ENCODE results near the gene VEGFA. TPM values are rescaled to one million over a fixed set of nuclear protein-coding genes. Genes with fewer than 3 reads are reported as not detected.

VEGFA gene
- total RNA-seq, 4 donors from 2014 or later = 28.0 to 107 (median 80.8) TPM

DNA sequence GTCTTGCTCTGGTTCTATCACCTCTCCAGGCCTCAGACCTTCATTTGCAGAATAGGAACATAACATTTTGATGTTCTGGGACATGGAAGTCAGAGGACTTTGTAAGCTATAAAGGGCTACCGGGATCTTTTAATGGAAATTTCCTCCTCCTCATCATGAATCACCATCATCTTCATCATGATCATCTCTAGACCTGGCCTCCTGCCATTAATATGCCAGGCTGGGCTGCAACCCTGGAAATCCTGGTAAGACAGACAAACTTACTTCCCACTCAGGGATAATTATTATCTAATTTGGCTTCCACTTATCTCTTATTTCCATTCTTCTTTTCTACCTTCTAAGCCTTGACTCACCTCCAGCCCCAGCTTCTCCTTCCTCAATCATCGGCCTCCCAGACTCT lies 41.4 kb upstream of the VEGFA start:
- WGBS, 2 donors = 24 to 71% methylated on average over 2 of the region's 2 CpGs
- intact Hi-C loops (cut with DNase I) = no loop called here
- TF ChIP-seq, protein P1, sequence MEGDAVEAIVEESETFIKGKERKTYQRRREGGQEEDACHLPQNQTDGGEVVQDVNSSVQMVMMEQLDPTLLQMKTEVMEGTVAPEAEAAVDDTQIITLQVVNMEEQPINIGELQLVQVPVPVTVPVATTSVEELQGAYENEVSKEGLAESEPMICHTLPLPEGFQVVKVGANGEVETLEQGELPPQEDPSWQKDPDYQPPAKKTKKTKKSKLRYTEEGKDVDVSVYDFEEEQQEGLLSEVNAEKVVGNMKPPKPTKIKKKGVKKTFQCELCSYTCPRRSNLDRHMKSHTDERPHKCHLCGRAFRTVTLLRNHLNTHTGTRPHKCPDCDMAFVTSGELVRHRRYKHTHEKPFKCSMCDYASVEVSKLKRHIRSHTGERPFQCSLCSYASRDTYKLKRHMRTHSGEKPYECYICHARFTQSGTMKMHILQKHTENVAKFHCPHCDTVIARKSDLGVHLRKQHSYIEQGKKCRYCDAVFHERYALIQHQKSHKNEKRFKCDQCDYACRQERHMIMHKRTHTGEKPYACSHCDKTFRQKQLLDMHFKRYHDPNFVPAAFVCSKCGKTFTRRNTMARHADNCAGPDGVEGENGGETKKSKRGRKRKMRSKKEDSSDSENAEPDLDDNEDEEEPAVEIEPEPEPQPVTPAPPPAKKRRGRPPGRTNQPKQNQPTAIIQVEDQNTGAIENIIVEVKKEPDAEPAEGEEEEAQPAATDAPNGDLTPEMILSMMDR (IDR thresholded peaks at IDR 0.05) = no peak
- no peak for TF ChIP-seq POLR2A (IDR thresholded peaks at IDR 0.05)
- no peak for DNase-seq
- Histone ChIP-seq H3K27me3 (no peaks in the 10 kb centered on the region), H3K9me3 (peaks cover 0 to 20% (median 9%) of the 10 kb centered on the region in 3 donors), H3K4me1 (peaks cover 13 to 32% (median 17%) of the 10 kb centered on the region in 3 donors), H3K4me3 (no peak overlapping the region), H3K36me3 (no peaks in the 10 kb centered on the region), H3K27ac (no peak overlapping the region)

DNA sequence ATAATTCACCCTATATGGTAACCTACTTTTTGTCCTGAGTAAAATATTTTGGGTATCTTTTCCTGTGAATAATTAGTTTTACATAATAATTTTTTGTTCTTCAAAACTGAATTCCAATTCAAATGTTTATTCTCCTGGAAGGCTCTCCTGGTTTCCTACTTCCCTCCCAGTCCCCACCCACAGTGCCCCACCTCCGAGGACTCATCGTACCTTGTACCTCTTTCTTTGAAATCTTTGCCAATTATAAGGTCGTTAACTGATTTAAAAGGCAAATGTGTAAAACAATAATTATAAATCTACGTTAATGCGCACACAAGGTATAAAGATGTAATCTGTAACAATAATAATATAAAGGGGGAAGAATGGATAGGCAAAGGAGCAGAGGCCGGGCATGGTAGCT lies 40.5 kb upstream of the VEGFA start:
- TF ChIP-seq, protein P1 (IDR thresholded peaks at IDR 0.05) = no peak
- no peak for TF ChIP-seq POLR2A (IDR thresholded peaks at IDR 0.05)

DNA sequence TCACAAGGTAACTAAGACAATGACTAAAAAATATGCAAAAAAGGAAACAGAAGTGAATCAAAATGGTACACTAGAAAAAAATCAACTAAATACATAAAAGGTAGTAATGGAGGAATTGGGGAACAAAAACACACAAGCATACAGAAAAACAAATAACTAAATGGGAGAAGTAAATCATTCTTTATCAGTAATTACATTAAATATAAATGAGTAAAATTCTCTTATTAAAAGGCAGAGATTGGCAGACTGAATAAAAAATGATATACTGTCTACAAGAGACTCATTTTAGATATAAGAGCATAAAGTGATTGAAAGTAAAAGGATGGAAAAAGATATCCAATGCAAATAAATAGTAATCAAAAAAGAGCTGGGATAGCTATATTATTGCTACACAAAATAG lies 39.4 kb upstream of the VEGFA start:
- Histone ChIP-seq H3K27ac (no peak overlapping the region), H3K4me3 (no peak overlapping the region), H3K27me3 (no peaks in the 10 kb centered on the region), H3K4me1 (peaks cover 7 to 21% (median 9%) of the 10 kb centered on the region in 3 donors), H3K36me3 (no peaks in the 10 kb centered on the region), H3K9me3 (peaks cover 0 to 20% (median 9%) of the 10 kb centered on the region in 3 donors)
- no peak for DNase-seq
- TF ChIP-seq, protein P1 (IDR thresholded peaks at IDR 0.05) = no peak
- no peak for TF ChIP-seq POLR2A (IDR thresholded peaks at IDR 0.05)
- intact Hi-C loops (cut with DNase I) = no loop called here

More for the DNA sequence above, 40.5 kb upstream of the VEGFA start:
- Histone ChIP-seq H3K27me3 (no peaks in the 10 kb centered on the region), H3K9me3 (peaks cover 0 to 20% (median 9%) of the 10 kb centered on the region in 3 donors), H3K27ac (no peak overlapping the region), H3K36me3 (no peaks in the 10 kb centered on the region), H3K4me3 (no peak overlapping the region), H3K4me1 (peaks cover 17 to 32% (median 20%) of the 10 kb centered on the region in 3 donors)
- WGBS, 2 donors = 87 to 92% methylated on average over 6 of the region's 6 CpGs
- no peak for DNase-seq
- intact Hi-C loops (cut with DNase I) = no loop called here

DNA sequence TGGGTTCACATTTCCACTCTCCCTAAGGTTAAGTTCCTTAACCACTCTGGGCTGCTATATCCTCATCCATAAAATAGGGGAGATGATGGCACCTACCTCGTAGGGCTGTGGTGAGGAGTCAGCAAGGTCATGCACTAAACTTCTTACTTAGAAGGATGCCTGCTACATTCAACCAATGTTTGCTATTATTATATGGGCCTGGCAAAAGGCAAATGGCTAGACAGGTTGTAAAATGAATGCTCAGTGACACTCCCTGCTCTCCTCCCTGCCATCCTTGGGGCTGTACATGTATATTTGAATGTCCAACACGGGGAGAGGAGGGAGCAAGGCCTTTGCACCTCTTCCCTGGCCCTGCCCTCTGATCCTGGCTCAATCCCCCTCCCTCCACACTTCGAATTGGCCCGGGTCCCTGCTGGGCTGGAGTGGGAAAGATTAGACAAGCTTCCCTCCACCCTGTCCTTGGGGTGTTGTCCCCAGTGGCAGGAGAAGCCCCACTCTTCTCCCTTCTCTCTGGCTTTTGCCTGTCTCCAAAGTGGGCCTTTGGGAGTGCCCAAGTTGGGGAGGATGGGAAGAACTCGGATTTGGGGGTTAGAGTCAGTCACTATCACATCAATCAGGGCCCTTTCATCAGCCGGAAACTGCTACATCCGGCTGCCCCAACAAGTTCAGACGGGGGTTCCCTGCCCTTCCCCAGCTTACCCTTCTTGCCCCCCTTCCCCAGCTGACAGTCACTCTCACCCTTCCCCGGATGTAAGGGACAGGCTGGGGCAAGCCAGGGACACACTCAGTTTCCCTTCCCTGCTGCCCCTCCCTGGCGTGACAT lies 36.3 kb upstream of the VEGFA start:
- no peak overlapping the region for H3K4me3 ChIP-seq
- DNase-seq = no peak
- H3K27me3 ChIP-seq = no peaks in the 10 kb centered on the region
- no peak overlapping the region for H3K27ac ChIP-seq
- no peaks in the 10 kb centered on the region for H3K36me3 ChIP-seq
- H3K4me1 ChIP-seq = peaks cover 7 to 16% (median 9%) of the 10 kb centered on the region in 3 donors
- TF ChIP-seq, protein P1 (IDR thresholded peaks at IDR 0.05) = no peak
- no peak for TF ChIP-seq POLR2A (IDR thresholded peaks at IDR 0.05)
- 12 to 33% methylated on average over 8 to 10 of the region's 10 CpGs for WGBS, 2 donors
- intact Hi-C loops (cut with DNase I) = no loop called here
- H3K9me3 ChIP-seq = peaks cover 0 to 20% (median 9%) of the 10 kb centered on the region in 3 donors

DNA sequence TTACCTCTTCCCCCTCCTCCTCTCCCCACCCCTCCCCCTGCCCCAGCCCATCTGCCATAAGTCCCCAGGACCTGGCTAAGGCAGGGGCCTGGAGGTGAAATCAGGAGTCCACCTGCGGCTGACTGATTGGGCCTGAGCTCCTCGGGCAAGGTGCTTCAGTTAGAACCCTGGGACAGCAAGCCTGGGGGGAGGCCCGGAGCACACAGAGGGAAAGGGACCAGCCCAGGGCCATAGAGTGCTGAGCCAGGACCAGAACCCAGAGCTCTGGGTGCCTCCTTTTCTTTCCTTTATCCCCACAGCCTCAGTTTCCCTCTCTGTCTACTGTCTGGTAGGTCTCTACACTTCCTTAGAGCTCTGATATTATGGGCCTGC lies 35.7 kb upstream of the VEGFA start:
- DNase-seq = no peak
- H3K27me3 ChIP-seq = no peaks in the 10 kb centered on the region
- peaks cover 7 to 13% (median 9%) of the 10 kb centered on the region in 3 donors for H3K4me1 ChIP-seq

More for the DNA sequence above, 35.7 kb upstream of the VEGFA start:
- Histone ChIP-seq H3K27ac (no peak overlapping the region), H3K4me3 (no peak overlapping the region), H3K36me3 (no peaks in the 10 kb centered on the region), H3K9me3 (peaks cover 0 to 20% (median 9%) of the 10 kb centered on the region in 3 donors)
- intact Hi-C loops (cut with DNase I) = no loop called here
- WGBS, 2 donors = no CpG with 5 or more reads among the region's 3 CpGs
- TF ChIP-seq, protein P1 (IDR thresholded peaks at IDR 0.05) = no peak
- TF ChIP-seq POLR2A (IDR thresholded peaks at IDR 0.05) = no peak

Data from esophagus squamous epithelium (tissue), 5 donors.